A549 (cell line): ENCODE data around the gene ENAH.

ENCODE experiments used
- CHD4 ChIP-seq: fragments of 200-600 bp; sonication (generic); IDR thresholded peaks from 2 replicates; pipeline ENCODE4 v1.6.1; 2016; ENCODE audit warnings: antibody characterized with exemption, mild to moderate bottlenecking, borderline replicate concordance
- CTCF ChIP-seq: fragments of >200 bp; sonication (Bioruptor Twin); formaldehyde crosslinking; IDR thresholded peaks from 3 replicates; pipeline ENCODE4 v1.5.1; 2016
- HMGXB4 ChIP-seq: fragments of 250-450 bp; sonication (Bioruptor Pico); IDR thresholded peaks from 2 replicates; pipeline ENCODE4 v1.5.0; 2021; ENCODE audit warnings: mild to moderate bottlenecking, moderate library complexity, borderline replicate concordance
- JUN ChIP-seq, 2 experiments: fragments of >200 bp; sonication (Bioruptor Twin); formaldehyde crosslinking; IDR thresholded peaks; 2 replicates in 1 of 2; 3 replicates in 1 of 2; pipeline ENCODE4 v1.6.1; 2016 to 2017
- JUNB ChIP-seq: fragments of >200 bp; sonication (Bioruptor Twin); formaldehyde crosslinking; IDR thresholded peaks from 2 replicates; pipeline ENCODE4 v1.6.1; 2016
- MAFK ChIP-seq: fragments of 450-650 bp; IDR thresholded peaks from 2 replicates; pipeline ENCODE4 v1.6.1; 2014; ENCODE audit not compliant: partially characterized antibody
- MAZ ChIP-seq: fragments of 150-350 bp; IDR thresholded peaks from 2 replicates; pipeline ENCODE4 v1.6.1; 2014; ENCODE audit warnings: antibody characterized with exemption, low read depth, low read length, borderline replicate concordance
- POLR2A ChIP-seq: IDR thresholded peaks from 2 replicates; pipeline ENCODE4 v1.6.1; 2012; ENCODE audit warnings: mild to moderate bottlenecking, low read length
- RCOR1 ChIP-seq: fragments of 150-350 bp; IDR thresholded peaks from 2 replicates; pipeline ENCODE4 v1.6.1; 2014; ENCODE audit warnings: antibody characterized with exemption, low read length, low read depth

DNA sequence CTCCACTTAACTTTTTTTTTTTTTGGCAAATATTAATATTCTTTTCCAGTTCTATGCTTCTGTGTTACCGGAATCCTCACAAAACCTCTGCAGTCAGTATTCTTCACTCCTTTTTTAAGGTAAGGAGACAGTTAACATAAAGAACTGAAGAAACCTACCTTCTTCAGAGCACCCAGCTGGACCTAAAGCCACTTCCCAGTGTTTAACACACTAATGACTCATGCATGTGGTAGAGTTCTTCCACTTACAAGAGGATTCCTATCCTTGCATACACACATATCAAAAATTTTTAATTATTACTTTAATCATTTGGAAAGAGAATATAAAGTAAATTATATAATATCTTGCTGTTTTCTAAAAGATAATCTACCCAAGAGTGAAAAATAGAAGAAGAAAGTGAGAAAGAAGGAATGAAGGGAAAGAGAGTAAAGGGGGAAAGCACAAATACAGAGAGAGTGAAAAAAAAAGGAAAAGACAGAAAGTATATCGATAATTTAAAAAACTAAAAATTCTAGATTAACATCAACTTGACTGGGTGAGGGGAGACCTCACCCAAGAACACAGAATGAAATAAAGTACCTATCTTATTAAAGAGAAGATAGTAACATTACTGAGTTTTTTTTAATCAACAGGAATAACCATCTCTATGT, 54.9 kb downstream of the ENAH start:
- TF ChIP-seq CTCF (no peak), JUNB (no peak), POLR2A (no peak), RCOR1 (no peak), MAZ (no peak), HMGXB4 (CRISPR knock-in tag) (no peak), CHD4 (no peak), MAFK (no peak), JUN (IDR thresholded peaks at IDR 0.05) (no peak)
